GM12801 (cell line): Measurements from ENCODE around the gene DNM3.

Experiments used
- CTCF ChIP-seq: IDR thresholded peaks from one replicate; pipeline ENCODE4 v1.5.1; 2011; ENCODE audit warnings: control low read depth; ENCODE audit not compliant: insufficient read length; ENCODE audit errors: extremely low read depth

DNM3 gene

GRCh38 chr1:172277275-172277674 lies 436.0 kb downstream of the DNM3 start:
- TF ChIP-seq CTCF = no peak

GRCh38 chr1:172277989-172278388 lies 436.7 kb downstream of the DNM3 start:
- TF ChIP-seq CTCF = no peak

GRCh38 chr1:172278478-172278877 lies 437.2 kb downstream of the DNM3 start:
- TF ChIP-seq CTCF = no peak

GRCh38 chr1:172279939-172280636 lies 438.8 kb downstream of the DNM3 start:
- no peak for TF ChIP-seq CTCF

GRCh38 chr1:172283766-172284165 lies 442.5 kb downstream of the DNM3 start:
- no peak for TF ChIP-seq CTCF

GRCh38 chr1:172286629-172287076 lies 445.4 kb downstream of the DNM3 start:
- no peak for TF ChIP-seq CTCF

GRCh38 chr1:172287208-172287607 lies 445.9 kb downstream of the DNM3 start:
- no peak for TF ChIP-seq CTCF

- no peak for TF ChIP-seq CTCF
Measured at GRCh38 chr1:172288581-172288980, 447.3 kb downstream of the DNM3 start.
